ENCODE measurements around the gene ULK4. TPM values are rescaled to one million over a fixed set of nuclear protein-coding genes. Genes with fewer than 3 reads are reported as not detected.
A peak's percentile ranks its signal among the peaks of the same experiment; 100 is the strongest.

The ULK4 gene
- total RNA-seq, 1 donor from 2014 or later = 11.2 TPM

DNA sequence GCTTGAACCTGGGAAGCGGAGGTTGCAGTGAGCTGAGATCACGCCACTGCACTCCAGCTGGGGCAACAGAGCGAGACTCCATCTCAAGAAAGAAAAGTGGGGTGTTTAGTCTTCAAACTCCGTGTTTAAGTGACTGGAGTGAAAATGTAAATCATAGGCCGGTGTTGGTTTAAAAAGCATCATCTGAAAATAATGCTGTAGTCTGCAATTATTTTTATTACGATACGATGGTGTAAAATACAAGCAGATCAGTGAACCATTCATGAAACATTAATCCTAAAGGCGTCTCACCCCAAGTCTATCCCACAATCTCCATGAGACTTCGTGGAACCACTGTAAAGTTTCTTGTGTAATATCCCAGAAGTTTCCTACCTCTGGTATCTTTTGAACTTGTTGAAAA is 756.3 kb downstream of the ULK4 start:
- intact Hi-C loops (cut with DNase I) = loop anchor here (10.0 kb wide), 1 partner anchor 621 kb away; no protein-coding TSS in a partner anchor
- ATAC-seq (no peak), DNase-seq (no peak)
- no peak overlapping the region for H3K4me3 ChIP-seq
- H3K9me3 ChIP-seq = no peaks in the 10 kb centered on the region
- peaks cover 78% of the 10 kb centered on the region for H3K4me1 ChIP-seq
- TF ChIP-seq, protein P1, sequence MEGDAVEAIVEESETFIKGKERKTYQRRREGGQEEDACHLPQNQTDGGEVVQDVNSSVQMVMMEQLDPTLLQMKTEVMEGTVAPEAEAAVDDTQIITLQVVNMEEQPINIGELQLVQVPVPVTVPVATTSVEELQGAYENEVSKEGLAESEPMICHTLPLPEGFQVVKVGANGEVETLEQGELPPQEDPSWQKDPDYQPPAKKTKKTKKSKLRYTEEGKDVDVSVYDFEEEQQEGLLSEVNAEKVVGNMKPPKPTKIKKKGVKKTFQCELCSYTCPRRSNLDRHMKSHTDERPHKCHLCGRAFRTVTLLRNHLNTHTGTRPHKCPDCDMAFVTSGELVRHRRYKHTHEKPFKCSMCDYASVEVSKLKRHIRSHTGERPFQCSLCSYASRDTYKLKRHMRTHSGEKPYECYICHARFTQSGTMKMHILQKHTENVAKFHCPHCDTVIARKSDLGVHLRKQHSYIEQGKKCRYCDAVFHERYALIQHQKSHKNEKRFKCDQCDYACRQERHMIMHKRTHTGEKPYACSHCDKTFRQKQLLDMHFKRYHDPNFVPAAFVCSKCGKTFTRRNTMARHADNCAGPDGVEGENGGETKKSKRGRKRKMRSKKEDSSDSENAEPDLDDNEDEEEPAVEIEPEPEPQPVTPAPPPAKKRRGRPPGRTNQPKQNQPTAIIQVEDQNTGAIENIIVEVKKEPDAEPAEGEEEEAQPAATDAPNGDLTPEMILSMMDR (IDR thresholded peaks at IDR 0.05) = no peak
- H3K27ac ChIP-seq = no peak overlapping the region
- H3K36me3 ChIP-seq = no peaks in the 10 kb centered on the region
- no peaks in the 10 kb centered on the region for H3K27me3 ChIP-seq

DNA sequence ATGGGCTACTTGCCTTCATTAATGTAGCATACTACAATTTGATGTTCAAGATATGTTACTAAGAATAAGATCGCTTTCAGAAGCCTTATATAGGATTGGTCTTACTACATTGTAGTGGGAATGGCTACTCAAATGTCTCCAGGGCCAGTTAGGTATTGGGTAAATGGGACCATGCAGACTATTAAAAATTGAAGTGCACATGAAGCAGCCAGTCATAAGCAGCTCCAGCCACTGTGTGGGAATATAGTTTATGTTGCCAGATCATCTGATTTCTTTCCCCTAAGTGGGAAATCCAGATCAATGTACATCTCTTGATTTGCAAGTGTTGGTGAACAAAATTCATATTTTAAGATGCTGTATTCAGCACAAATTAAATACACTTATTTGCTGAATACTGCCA is 757.5 kb downstream of the ULK4 start:
- H3K27me3 ChIP-seq = no peaks in the 10 kb centered on the region
- TF ChIP-seq, protein P1 (IDR thresholded peaks at IDR 0.05) = no peak
- H3K27ac ChIP-seq = no peak overlapping the region
- H3K36me3 ChIP-seq = no peaks in the 10 kb centered on the region
- intact Hi-C loops (cut with DNase I) = loop anchor here (10.0 kb wide), 1 partner anchor 620 kb away; no protein-coding TSS in a partner anchor
- H3K4me1 ChIP-seq = peaks cover 76% of the 10 kb centered on the region
- DNase-seq (no peak), ATAC-seq (no peak)
- H3K9me3 ChIP-seq = no peaks in the 10 kb centered on the region
- H3K4me3 ChIP-seq = no peak overlapping the region

DNA sequence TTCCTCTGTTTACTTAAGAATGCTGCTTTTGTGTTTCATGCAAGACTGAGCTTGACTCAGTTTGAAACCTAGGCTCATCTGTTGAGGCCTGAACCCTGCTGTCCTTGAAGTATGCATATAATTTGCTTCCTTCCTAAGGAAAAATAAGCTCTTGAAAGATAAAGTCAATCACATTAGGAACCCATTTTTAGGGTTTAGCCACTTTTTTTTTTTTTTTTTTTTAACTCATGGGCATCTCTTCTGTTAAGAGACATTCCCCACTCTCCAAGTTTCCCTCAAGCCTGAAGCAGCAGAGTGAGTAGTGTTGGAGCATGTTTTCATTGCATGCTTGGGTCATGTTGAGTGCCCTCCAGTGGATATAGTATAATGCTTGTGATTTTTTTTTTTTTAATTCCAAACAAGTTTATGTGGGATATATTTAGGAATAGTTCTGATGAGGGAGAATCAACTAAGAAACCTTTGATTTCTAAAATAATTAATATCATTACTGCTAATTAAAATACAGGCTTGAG is 759.0 kb downstream of the ULK4 start:
- Histone ChIP-seq H3K4me1 (peaks cover 69% of the 10 kb centered on the region), H3K27ac (no peak overlapping the region), H3K36me3 (no peaks in the 10 kb centered on the region), H3K4me3 (peak overlapping the region; percentile 78), H3K9me3 (no peaks in the 10 kb centered on the region), H3K27me3 (no peaks in the 10 kb centered on the region)
- intact Hi-C loops (cut with DNase I) = loop anchor here (10.0 kb wide), 1 partner anchor 618 kb away; no protein-coding TSS in a partner anchor
- TF ChIP-seq, protein P1 (IDR thresholded peaks at IDR 0.05) = peak; percentile 44
- DNase-seq (no peak), ATAC-seq (no peak)

DNA sequence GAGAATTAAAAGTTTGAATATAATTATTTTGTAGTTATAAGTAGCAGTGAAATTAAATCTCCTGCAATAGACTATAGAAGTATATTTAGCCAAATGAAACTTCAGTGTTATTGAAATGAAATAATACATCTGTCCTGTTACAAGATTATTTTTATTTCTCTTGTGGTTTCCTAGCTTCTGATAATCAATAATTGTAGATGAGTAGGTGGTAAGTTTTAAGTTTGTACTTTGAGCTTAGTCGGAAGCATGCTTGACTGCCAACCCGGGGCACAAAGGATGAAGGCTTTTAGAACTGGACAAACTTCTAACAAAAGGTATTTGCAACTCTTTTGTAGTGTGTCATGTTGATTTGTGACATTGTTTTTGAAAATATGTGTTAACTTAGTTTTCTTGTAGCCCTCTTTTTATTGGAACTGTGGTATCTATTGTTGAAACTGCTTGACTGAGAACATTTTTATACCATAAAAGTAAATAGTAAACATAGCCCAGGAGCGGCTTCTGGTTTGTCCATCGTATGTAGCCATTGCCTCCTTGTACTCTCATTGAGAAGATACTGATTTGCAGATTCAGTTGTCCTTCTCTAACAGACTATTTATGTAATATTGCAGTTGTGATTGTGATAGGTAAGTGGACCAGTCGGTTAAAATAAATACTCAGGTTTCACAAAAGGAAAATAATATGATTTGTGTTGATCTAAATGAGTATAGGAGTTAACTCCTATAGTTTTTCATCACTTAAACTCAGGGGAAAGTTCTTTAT is 759.6 kb downstream of the ULK4 start:
- ATAC-seq = no peak
- Histone ChIP-seq H3K4me3 (peak overlapping the region; percentile 78), H3K36me3 (no peaks in the 10 kb centered on the region), H3K27me3 (no peaks in the 10 kb centered on the region), H3K27ac (no peak overlapping the region), H3K4me1 (peaks cover 64% of the 10 kb centered on the region), H3K9me3 (no peaks in the 10 kb centered on the region)
- TF ChIP-seq, protein P1 (IDR thresholded peaks at IDR 0.05) = no peak
- intact Hi-C loops (cut with DNase I) = loop anchor here (10.0 kb wide), 1 partner anchor 617 kb away; no protein-coding TSS in a partner anchor
- no peak for DNase-seq

DNA sequence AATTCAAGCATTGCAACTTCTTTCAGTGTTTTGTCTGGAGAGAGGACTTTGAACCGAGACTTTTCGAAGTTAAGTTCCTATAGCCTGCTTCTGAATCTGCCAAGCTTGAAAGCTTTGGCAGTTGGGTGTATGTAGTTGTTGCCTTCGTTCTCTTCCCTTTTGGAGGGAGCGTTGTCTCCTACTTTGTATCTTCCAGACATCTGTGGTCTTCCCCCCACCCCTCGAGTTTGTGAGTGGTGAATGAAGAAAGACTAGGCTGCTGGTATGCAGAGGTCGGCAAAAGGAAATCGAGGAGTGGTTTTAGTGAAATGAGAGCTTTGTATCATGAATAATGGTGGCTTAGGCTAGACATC is 761.3 kb downstream of the ULK4 start:
- DNase-seq (no peak), ATAC-seq (no peak)
- no peaks in the 10 kb centered on the region for H3K9me3 ChIP-seq
- peaks cover 47% of the 10 kb centered on the region for H3K4me1 ChIP-seq
- no peaks in the 10 kb centered on the region for H3K27me3 ChIP-seq
- H3K4me3 ChIP-seq = peak overlapping the region; percentile 78
- H3K27ac ChIP-seq = peak overlapping the region; percentile 97
- no peaks in the 10 kb centered on the region for H3K36me3 ChIP-seq
- intact Hi-C loops (cut with DNase I) = loop anchor here (10.0 kb wide), 1 partner anchor 616 kb away; no protein-coding TSS in a partner anchor
- TF ChIP-seq, protein P1 (IDR thresholded peaks at IDR 0.05) = no peak
